Ovary (tissue), 9 donors: ENCODE results near the gene NF1. TPM values are rescaled to one million over a fixed set of nuclear protein-coding genes. Genes with fewer than 3 reads are reported as not detected.

Source experiments
- DNase-seq, 5 donors: peaks; one replicate each; pipeline ENCODE4 v3.0.0-alpha.2; 2019 to 2020
- H3K27ac ChIP-seq, 2 donors: fragments of 200-600 bp; one replicate each; pipeline versions ENCODE4 v1.5.1 to v1.8.0; 2019 to 2022
- H3K27me3 ChIP-seq: fragments of 200-600 bp; one replicate; pipeline ENCODE4 v1.8.0; 2022
- H3K36me3 ChIP-seq: fragments of 200-600 bp; sonication (generic); one replicate; pipeline ENCODE4 v1.5.1; 2019
- H3K4me1 ChIP-seq: one replicate; pipeline ENCODE4 v1.8.1; 2013; ENCODE audit warnings: mild to moderate bottlenecking, moderate library complexity; ENCODE audit not compliant: insufficient read depth
- H3K4me3 ChIP-seq: fragments of 200-600 bp; sonication (generic); one replicate; pipeline ENCODE4 v1.5.1; 2017
- H3K9me3 ChIP-seq, 2 donors: fragments of 200-600 bp in 1 of 2; sonication (generic) in 1 of 2; one replicate each; pipeline versions ENCODE4 v1.5.1 to v1.8.1; 2013 to 2019; ENCODE audit warnings: mild to moderate bottlenecking in 1 of 2, moderate library complexity in 1 of 2
- EP300 ChIP-seq: sonication (generic); formaldehyde crosslinking; IDR thresholded peaks from one replicate; pipeline ENCODE4 v1.6.1; 2017; ENCODE audit warnings: antibody characterized with exemption
- POLR2A ChIP-seq: fragments of 450-650 bp; IDR thresholded peaks from one replicate; pipeline ENCODE4 v1.6.1; 2017; ENCODE audit warnings: antibody characterized with exemption, mild to moderate bottlenecking, moderate library complexity
- WGBS, 3 donors: extraction: QIAGEN DNeasy Blood & Tissue Kit in 1 of 3; methylation state at CpG; one replicate each; pipeline versions ENCODE4 v1.1.5 to v1.1.7; 2013 to 2017; 5-methylcytosine and 5-hydroxymethylcytosine counted together
- intact Hi-C, 4 donors: fragments of 100-400 bp; cut with DNase I; formaldehyde crosslinking; loops; one replicate each; pipeline versions ENCODE4 v1.11.0 to v1.15.1; 2022 to 2023
- polyA plus RNA-seq, 2 donors: library from polyadenylated mRNA; stranded (reverse); fragments of 200-250 nt in 1 of 2; fragments of 350-450 nt in 1 of 2; fragmentation: Illumina TruSeq in 1 of 2; extraction: RNeasy Lipid Tissue Mini Kit (QIAGEN cat#74804) in 1 of 2; gene quantifications; one replicate each; pipeline ENCODE4 v1.2.3, GENCODE V29; 2013 to 2014
- total RNA-seq, 7 donors: library from RNA; depleted of rRNA in 2 of 7; stranded (reverse); fragments of >200 nt in 2 of 7; fragmentation: NEBNext Ultra II Directional in 3 of 7; extraction: Animal tissue kit (Norgen Biotek cat#: 25700) in 3 of 7; gene quantifications; one replicate each; pipeline versions ENCODE4 v1.1.0 to v1.2.4, GENCODE V29; 2016 to 2023
- TF ChIP-seq, protein P1 (sequence below), 3 donors: fragments of 450-650 bp in 2 of 3; fragments of 200-600 bp in 1 of 3; IDR thresholded peaks; one replicate each; pipeline versions ENCODE4 v1.5.1 to v1.8.0; 2016 to 2022; ENCODE audit warnings: antibody characterized with exemption in 3 of 3, mild to moderate bottlenecking in 1 of 3
- donor health status: DM: no; HTN: no; CAD: no; lungs with moderate emphysema.
- donor health status: DM: no; HTN: no; CAD: no.
- donor health status: Bipolar disorder and iron deficiency.
- donor health status: DM: yes; HTN: yes; CAD: no.
- donor health status: DM: no; HTN: no; CAD: no.
- donor health status: DM: yes; HTN: yes; CAD: no.

NF1 gene
- total and polyA plus RNA-seq, 9 donors = 11.1 to 62.0 (median 57.0) TPM

DNA sequence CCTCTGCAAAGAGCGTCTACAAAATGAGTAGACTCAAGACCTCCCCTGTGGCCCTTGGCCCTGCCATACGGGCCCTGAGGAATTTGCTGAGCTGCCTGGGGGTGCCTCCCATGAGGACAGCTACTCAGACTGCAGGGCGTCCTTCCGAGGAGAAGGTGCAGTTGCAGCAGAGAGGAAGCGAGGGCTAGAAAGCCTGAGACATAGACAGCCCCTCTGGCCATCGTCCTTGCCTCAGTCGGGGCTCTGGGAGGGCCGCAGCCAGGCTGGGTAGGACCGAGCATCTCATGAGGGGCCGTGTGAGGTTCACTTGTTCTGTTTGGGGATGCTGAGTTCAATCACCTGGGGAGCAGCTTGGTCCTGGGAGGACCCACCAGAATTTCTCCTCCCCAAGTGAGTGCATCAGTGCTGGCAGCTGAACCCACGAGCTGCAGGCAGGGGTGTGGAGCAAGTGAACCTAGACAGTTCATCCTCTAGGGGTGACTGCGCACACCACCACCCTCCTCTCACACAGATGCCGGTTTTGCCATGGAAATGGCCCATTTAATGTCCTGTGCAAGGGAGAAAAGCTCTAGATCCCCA is 317.0 kb downstream of the NF1 start:
- Histone ChIP-seq H3K4me1 (no peaks in the 10 kb centered on the region), H3K27me3 (no peaks in the 10 kb centered on the region), H3K27ac (no peak overlapping the region), H3K36me3 (no peaks in the 10 kb centered on the region), H3K9me3 (no peaks in the 10 kb centered on the region), H3K4me3 (no peak overlapping the region)
- TF ChIP-seq, protein P1, sequence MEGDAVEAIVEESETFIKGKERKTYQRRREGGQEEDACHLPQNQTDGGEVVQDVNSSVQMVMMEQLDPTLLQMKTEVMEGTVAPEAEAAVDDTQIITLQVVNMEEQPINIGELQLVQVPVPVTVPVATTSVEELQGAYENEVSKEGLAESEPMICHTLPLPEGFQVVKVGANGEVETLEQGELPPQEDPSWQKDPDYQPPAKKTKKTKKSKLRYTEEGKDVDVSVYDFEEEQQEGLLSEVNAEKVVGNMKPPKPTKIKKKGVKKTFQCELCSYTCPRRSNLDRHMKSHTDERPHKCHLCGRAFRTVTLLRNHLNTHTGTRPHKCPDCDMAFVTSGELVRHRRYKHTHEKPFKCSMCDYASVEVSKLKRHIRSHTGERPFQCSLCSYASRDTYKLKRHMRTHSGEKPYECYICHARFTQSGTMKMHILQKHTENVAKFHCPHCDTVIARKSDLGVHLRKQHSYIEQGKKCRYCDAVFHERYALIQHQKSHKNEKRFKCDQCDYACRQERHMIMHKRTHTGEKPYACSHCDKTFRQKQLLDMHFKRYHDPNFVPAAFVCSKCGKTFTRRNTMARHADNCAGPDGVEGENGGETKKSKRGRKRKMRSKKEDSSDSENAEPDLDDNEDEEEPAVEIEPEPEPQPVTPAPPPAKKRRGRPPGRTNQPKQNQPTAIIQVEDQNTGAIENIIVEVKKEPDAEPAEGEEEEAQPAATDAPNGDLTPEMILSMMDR (IDR thresholded peaks at IDR 0.05) = no peak
- no peak for TF ChIP-seq POLR2A
- no peak for TF ChIP-seq EP300
- DNase-seq = no peak
- intact Hi-C loops = no loop called here
- 78 to 82% (median 80%) methylated on average over 13 of the region's 13 CpGs for WGBS, 3 donors

DNA sequence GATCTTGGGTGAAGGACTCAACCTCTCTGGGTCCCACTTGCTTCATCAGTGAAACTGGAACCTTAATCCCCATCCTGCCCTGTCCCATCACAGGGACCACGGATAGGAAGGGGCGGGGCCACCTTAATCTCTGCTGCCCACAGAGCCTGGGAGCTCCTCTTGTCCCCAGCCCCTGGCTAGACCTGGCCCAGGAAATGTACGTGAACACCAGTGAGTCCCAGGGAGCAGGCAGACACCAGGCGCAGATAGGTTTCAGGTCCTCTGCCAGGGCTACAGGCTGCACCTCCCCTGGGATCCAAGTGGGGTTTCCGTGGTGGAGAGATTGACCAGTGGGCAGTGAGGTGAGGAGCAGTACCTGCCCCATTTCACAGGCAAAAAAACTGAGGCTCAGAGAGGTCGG is 317.7 kb downstream of the NF1 start:
- no peaks in the 10 kb centered on the region for H3K4me1 ChIP-seq
- H3K27ac ChIP-seq = no peak overlapping the region
- H3K36me3 ChIP-seq = no peaks in the 10 kb centered on the region
- H3K9me3 ChIP-seq = no peaks in the 10 kb centered on the region
- TF ChIP-seq, protein P1 (IDR thresholded peaks at IDR 0.05) = no peak
- TF ChIP-seq EP300 (no peak), POLR2A (no peak)
- intact Hi-C loops = no loop called here
- WGBS, 3 donors = 69 to 76% (median 73%) methylated on average over 6 of the region's 6 CpGs
- H3K27me3 ChIP-seq = no peaks in the 10 kb centered on the region
- H3K4me3 ChIP-seq = no peak overlapping the region
- DNase-seq = no peak

DNA sequence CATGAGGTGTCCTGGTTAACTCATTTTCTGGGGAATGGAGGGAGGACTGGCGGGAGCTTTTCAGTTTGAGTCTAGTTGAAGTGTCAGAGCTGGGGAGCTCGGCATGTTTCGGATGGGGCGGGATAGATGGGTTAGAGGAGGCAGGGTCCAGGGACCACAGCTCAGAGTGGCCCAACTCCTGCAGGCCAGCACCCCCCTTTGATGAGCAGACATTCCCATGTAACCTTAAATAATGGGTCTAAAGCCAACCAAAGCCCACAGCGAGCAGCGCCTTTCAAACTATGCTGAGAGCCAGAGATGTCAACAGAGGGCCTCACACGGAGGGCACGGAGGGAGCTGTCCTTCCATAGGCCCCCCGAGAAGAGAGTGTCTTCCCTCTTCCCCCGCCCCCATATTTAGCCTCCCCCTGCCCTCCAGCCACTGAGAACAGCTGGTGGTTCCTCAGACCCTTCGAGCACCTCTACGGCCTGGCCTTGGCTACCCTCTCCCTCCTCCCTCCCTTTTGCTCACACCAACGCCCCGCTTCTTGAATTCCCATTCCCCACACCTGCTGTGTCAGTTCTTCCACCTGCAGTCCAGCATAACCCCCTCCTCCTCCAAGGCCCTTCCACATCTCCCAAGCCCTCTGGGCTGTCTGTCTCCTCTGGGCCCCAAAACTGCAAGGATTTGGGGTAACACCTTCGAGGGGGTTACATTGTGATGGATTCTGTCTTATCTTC is 318.5 kb downstream of the NF1 start:
- H3K36me3 ChIP-seq = no peaks in the 10 kb centered on the region
- no peak overlapping the region for H3K4me3 ChIP-seq
- H3K27ac ChIP-seq = no peak overlapping the region
- no peaks in the 10 kb centered on the region for H3K9me3 ChIP-seq
- 50 to 58% (median 52%) methylated on average over 15 of the region's 15 CpGs for WGBS, 3 donors
- no peak for DNase-seq
- intact Hi-C loops = no loop called here
- TF ChIP-seq POLR2A = no peak
- TF ChIP-seq EP300 = no peak
- TF ChIP-seq, protein P1 (IDR thresholded peaks at IDR 0.05) = no peak
- no peaks in the 10 kb centered on the region for H3K4me1 ChIP-seq
- no peaks in the 10 kb centered on the region for H3K27me3 ChIP-seq

DNA sequence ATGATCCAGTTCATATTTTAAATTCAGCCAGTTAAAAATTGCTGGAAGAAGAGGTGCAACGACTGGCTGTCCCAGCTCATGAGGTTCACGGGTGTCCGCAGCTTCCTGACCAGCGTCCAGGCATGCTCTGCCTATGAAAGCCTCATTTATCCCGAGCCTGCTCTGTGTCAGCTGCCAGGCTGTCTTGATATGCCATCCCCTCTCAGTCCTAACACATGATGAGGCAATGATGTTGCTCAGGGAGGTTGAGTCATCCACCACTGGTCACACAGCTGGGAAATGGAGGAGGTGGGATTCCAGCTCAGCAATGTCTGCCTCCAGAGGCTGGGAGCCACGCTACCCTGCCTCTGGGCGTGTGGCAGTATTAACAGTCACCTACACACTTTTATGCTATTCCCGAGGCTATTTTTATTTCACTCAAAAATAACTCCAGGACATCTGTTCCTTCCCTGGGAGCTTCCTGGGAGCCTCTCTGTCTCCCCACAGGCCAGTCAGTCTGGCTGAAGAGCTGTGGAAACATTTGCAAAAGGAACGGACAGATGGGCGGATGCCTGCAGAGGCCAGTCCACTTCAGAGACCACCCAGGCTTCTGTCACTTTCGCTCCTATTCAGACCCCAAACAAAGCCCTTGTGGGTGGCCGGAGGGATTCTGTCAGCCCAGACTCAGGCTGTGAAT is 319.2 kb downstream of the NF1 start:
- no peak for DNase-seq
- H3K4me3 ChIP-seq = no peak overlapping the region
- no peaks in the 10 kb centered on the region for H3K27me3 ChIP-seq
- H3K36me3 ChIP-seq = no peaks in the 10 kb centered on the region
- 34 to 45% (median 40%) methylated on average over 12 of the region's 12 CpGs for WGBS, 3 donors
- no peaks in the 10 kb centered on the region for H3K9me3 ChIP-seq
- intact Hi-C loops = no loop called here
- TF ChIP-seq EP300 = no peak
- TF ChIP-seq POLR2A = no peak
- TF ChIP-seq, protein P1 (IDR thresholded peaks at IDR 0.05) = no peak
- H3K4me1 ChIP-seq = no peaks in the 10 kb centered on the region
- H3K27ac ChIP-seq = no peak overlapping the region
